HepG2 (cell line): ENCODE data around the gene B3GNT9. TPM values are rescaled to one million over a fixed set of nuclear protein-coding genes. Genes with fewer than 3 reads are reported as not detected.

ENCODE experiments used
- BATF2 ChIP-seq: sonication (generic); formaldehyde crosslinking; IDR thresholded peaks from 2 replicates; pipeline ENCODE4 v1.8.0; 2022; ENCODE audit warnings: mild to moderate bottlenecking, missing genetic modification reagents, moderate library complexity
- BCL6 ChIP-seq: IDR thresholded peaks from 2 replicates; pipeline ENCODE4 v1.6.1; 2016; ENCODE audit warnings: missing genetic modification reagents, missing compliant biosample characterization
- ELF3 ChIP-seq: IDR thresholded peaks from 2 replicates; pipeline ENCODE4 v1.6.1; 2016; ENCODE audit warnings: missing genetic modification reagents, missing compliant biosample characterization
- HOMEZ ChIP-seq: IDR thresholded peaks from 2 replicates; pipeline ENCODE4 v1.6.1; 2016; ENCODE audit warnings: low read depth
- HOXA3 ChIP-seq: sonication (generic); formaldehyde crosslinking; IDR thresholded peaks from 2 replicates; pipeline ENCODE4 v1.5.0; 2020; ENCODE audit warnings: missing genetic modification reagents
- IKZF5 ChIP-seq: IDR thresholded peaks from 2 replicates; pipeline ENCODE4 v1.6.1; 2018; ENCODE audit warnings: missing genetic modification reagents, mild to moderate bottlenecking, missing compliant biosample characterization
- MTF2 ChIP-seq: sonication (generic); formaldehyde crosslinking; IDR thresholded peaks from 2 replicates; pipeline ENCODE4 v1.5.0; 2020; ENCODE audit warnings: missing genetic modification reagents, borderline replicate concordance
- MYPOP ChIP-seq: sonication (generic); formaldehyde crosslinking; IDR thresholded peaks from 2 replicates; pipeline ENCODE4 v1.8.1; 2023; ENCODE audit warnings: mild to moderate bottlenecking, moderate library complexity, missing genetic modification reagents
- NCOA2 ChIP-seq: sonication (generic); formaldehyde crosslinking; IDR thresholded peaks from 2 replicates; pipeline ENCODE4 v1.8.0; 2022; ENCODE audit warnings: inconsistent platforms
- PREB ChIP-seq: sonication (generic); formaldehyde crosslinking; IDR thresholded peaks from 2 replicates; pipeline ENCODE4 v1.4.0; 2020; ENCODE audit warnings: missing genetic modification reagents
- SALL2 ChIP-seq: sonication (generic); formaldehyde crosslinking; IDR thresholded peaks from 2 replicates; pipeline ENCODE4 v1.8.1; 2023; ENCODE audit warnings: mild to moderate bottlenecking, missing genetic modification reagents, inconsistent platforms
- TFDP1 ChIP-seq: IDR thresholded peaks from 2 replicates; pipeline ENCODE4 v1.6.1; 2016; ENCODE audit warnings: missing compliant biosample characterization, missing genetic modification reagents, borderline replicate concordance
- ZFP41 ChIP-seq: sonication (generic); formaldehyde crosslinking; IDR thresholded peaks from 2 replicates; pipeline ENCODE4 v1.4.0; 2020; ENCODE audit warnings: mild to moderate bottlenecking, missing genetic modification reagents, borderline replicate concordance
- ZNF350 ChIP-seq: sonication (generic); formaldehyde crosslinking; IDR thresholded peaks from 2 replicates; pipeline ENCODE4 v1.4.0; 2020; ENCODE audit warnings: mild to moderate bottlenecking, low read depth, missing genetic modification reagents, borderline replicate concordance
- ZNF513 ChIP-seq: sonication (generic); formaldehyde crosslinking; conservative IDR thresholded peaks from 2 replicates; pipeline ENCODE4 v1.5.0; 2020; ENCODE audit warnings: missing genetic modification reagents
- ZNF564 ChIP-seq: sonication (generic); formaldehyde crosslinking; IDR thresholded peaks from 2 replicates; pipeline ENCODE4 v1.8.1; 2023; ENCODE audit warnings: mild to moderate bottlenecking, missing genetic modification reagents
- ZNF589 ChIP-seq: sonication (generic); formaldehyde crosslinking; conservative IDR thresholded peaks from 2 replicates; pipeline ENCODE4 v1.8.0; 2022; ENCODE audit warnings: mild to moderate bottlenecking, moderate library complexity, missing genetic modification reagents
- ZSCAN12 ChIP-seq: sonication (generic); formaldehyde crosslinking; IDR thresholded peaks from 2 replicates; pipeline ENCODE4 v1.9.0; 2021; ENCODE audit warnings: mild to moderate bottlenecking, missing genetic modification reagents
- polyA plus RNA-seq, 8 experiments: library from polyadenylated mRNA; depleted of rRNA in 3 of 8; stranded (reverse) in 7 of 8; unstranded in 1 of 8; fragments of >200 nt; fragmentation: Illumina TruSeq in 4 of 8; extraction: Trizol in 4 of 8; gene quantifications; 2 replicates each; pipeline versions ENCODE4 v1.2.1 to v1.2.3, GENCODE V29; 2011 to 2016; ENCODE audit warnings: low read depth in 4 of 8, missing spikeins in 1 of 8, mixed read lengths in 1 of 8; ENCODE audit not compliant: insufficient read depth in 1 of 8
- total RNA-seq, 5 experiments: library from RNA; depleted of rRNA; stranded (reverse); fragments of >200 nt; fragmentation: Illumina TruSeq; extraction: Trizol; gene quantifications; 2 replicates each; pipeline ENCODE4 v1.2.3, GENCODE V29; 2016; ENCODE audit warnings: low read depth in 1 of 5

The B3GNT9 gene
- total and polyA plus RNA-seq, 2 of the 13 experiments (the other 11 are each of a cell fraction or from before 2014, with no cell fraction given), result 1.5 to 3.1 TPM

GRCh38 chr16:67191995-67192681 is 41.3 kb upstream of the B3GNT9 start, which contains the start of gene E2F4 (continued):
- TF ChIP-seq MYPOP (peak; percentile 78), MTF2 (CRISPR knock-in tag) (no peak), ZNF513 (CRISPR knock-in tag) (no peak; the same call in 1 of the 2 replicates), ZFP41 (CRISPR knock-in tag) (peak; percentile 62; the same call in 1 of the 2 replicates), NCOA2 (0 out of 2 replicates have a peak, but pooled peaks have one; percentile 29), BATF2 (CRISPR knock-in tag) (no peak), ELF3 (CRISPR knock-in tag) (peak; percentile 96), ZNF564 (peak; percentile 80; the same call in 1 of the 2 replicates), ZSCAN12 (CRISPR knock-in tag) (peak; percentile 38; the same call in 1 of the 2 replicates), TFDP1 (no peak; the same call in 1 of the 2 replicates), IKZF5 (peak; percentile 76), BCL6 (CRISPR knock-in tag) (peak; percentile 28; the same call in 1 of the 2 replicates), HOXA3 (CRISPR knock-in tag) (peak; percentile 96), ZNF589 (0 out of 2 replicates have a peak, but pooled peaks have one; percentile 55), SALL2 (CRISPR knock-in tag) (peak; percentile 95), HOMEZ (CRISPR knock-in tag) (peak; percentile 63; the same call in 1 of the 2 replicates), PREB (CRISPR knock-in tag) (no peak; the same call in 1 of the 2 replicates), ZNF350 (CRISPR knock-in tag) (peak; percentile 32; the same call in 1 of the 2 replicates)
